ENCODE results near the gene SLC22A23. TPM values are rescaled to one million over a fixed set of nuclear protein-coding genes. Genes with fewer than 3 reads are reported as not detected.

The SLC22A23 gene
- total RNA-seq, 1 donor from 2014 or later, result 4.0 TPM

DNA sequence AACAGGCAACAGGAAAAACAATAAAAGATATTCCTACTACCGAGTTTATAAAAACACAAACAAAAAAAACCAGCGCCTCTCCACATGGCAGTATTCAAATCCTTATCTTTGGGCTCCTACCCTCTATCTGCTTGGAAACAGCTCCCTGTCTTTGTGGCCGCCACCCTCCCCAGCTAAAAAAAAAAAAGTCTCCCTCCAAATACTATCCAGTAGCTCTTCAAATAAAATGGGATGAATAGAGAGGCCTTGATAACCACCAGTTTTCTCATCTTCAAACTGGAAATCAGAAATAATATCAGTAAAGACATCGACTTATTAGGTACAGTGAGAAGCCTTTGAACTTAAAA, 101.9 kb downstream of the SLC22A23 start:
- DNase-seq (ENCODE audit: low read depth, low spot score), result no peak

DNA sequence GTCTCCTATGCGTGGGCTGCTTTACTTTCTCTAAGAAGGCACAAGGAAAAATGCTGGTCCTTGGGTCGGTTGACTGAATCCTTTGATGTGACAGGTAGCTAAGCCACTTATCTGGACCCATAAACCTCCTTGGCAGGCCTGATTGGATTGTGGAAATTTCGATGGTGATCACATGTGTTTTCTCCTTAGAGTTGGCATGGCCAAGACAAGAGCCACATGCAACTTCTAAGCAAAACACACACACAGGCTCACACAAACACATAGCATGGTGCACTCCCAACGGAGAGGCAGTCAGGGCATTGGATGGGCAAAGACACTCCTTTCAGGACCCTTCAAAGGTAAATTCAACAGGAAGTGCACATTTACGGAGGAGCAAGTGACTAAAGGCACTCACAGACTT, 102.9 kb downstream of the SLC22A23 start:
- DNase-seq (ENCODE audit: low read depth, low spot score), result no peak

DNA sequence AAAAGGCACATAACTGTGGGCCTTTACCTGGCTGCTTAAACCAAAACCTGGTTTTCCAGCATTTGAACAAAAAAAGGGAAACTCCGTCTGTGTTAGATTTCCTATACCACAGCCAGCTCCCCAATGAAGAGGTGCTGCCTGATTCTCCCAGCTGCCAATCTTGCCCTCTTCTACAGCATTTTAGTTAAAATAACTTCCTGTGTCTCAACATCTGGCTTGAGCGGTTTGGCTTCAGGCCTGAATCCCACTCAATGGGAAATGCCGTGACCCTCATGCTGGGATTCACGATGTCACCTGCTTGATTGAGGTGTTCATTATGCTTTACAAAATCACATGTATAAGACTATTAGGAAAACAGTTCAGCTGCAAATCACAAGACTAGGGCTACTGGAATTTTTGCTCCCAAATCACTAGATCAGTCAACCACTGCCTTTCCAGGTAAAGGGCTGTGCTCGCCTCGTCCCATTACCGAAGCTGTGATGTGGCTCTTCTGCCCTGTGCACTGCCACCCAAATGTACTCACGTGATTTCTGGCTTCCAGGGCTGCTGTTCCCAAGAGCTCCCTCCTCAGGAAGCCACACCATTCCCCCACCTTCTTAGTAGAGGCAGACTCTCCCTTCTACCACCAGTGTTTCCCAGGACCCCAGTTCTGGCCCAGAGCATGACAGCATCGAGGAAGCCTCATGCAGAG, 103.5 kb downstream of the SLC22A23 start:
- DNase-seq (ENCODE audit: low read depth, low spot score), result no peak

DNA sequence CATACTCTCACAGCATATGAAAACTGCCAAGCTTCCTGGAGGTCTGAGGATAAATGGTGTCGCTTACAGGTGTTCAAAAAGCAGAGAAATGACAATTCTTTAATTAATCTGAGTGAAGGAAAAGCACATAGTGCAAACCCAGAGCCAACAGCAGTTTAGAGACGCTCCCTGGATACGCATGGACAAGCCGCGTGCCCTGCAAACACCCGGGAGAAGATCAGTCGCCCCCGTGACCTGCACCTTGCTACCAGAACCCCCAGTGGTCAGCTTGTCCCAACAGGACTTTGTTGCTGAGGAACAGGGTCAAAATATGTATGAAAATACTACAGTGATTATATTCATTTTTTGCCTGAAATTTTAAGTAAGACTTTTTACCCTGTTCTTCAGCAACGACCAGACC, 104.2 kb downstream of the SLC22A23 start:
- no peak for DNase-seq (ENCODE audit: low read depth, low spot score)

DNA sequence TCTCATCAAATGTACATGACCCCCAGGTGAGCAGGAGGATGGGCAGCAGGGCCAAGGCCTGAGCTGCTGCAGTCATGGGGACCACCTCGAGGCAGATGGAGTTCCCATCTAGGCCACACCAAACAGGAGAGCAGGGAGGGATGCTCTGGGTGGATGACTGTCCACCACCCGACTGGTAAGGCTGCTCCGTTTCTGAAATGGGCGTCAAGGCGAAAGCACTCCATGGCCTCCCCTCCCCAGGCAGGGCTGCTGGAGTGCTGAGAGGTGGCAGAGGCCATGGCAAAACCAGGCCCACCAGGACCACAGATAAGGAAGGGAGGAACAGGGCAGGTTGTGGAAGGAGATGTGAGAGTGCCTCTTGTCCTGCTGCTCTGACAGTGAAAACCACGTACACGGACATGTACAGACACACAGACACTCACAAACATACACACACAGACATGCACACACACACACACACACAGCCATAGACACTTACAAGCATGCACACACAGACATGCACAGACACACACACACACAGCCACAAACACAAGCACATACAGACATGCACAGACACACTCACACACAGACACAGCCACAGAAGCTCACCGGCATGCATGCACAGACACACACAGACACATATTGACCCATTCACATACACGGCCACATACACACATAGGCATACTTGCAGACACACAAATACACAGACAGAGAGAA, 104.9 kb downstream of the SLC22A23 start:
- no peak for DNase-seq (ENCODE audit: low read depth, low spot score)

DNA sequence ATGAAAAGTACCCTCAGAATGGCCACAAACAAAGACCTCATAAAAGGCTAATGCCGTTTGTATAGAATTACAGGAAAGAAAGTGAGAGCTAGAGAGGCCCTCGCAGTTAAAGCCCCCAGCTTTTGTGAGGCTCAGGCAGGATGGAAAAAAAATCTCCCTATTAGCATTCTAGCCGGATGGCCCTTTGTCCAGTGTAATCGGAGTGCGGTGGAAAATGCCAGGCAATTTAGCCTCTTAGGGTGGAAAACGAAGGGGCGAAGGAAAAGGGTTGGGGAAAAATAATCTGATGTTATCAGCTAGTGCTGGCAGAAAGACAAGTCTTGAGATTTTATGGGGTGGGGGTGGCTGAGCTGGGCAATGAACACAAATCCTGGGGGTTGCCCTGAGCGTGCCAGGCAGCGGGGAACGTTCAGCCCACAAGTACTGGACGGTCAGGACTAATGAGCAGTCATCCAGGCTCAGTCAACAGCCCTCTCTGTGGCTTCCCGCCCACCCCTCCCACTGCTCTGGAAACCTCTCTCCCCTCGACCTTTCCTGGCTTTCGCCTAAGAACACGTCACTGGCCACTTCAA, 105.7 kb downstream of the SLC22A23 start:
- no peak for DNase-seq (ENCODE audit: low read depth, low spot score)

DNA sequence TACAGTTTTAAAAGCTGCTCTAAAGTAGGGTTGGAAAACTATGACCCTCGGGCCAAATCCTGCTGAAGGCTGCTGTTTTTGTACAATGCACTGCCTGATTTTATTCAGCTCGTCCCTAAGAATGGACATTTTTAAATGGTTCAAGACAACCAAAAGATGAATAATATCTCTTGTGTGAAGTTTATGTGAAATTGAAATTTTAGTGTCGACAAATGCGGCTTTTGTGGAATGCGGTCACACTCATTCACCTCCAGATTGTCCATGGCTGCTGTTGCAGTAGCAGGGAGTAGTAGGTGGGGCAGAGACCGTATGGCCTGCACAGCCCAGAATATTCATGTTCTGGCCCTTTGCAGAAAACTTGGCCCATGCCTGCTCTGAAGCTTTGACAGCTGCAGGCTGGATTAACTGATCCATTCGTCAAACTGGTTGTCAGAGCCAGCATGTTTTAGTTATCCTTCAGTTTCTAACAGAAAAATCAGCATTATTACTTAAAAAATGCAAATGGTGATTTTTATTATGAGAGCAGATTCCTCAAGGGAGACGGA, 106.5 kb downstream of the SLC22A23 start:
- no peak for DNase-seq (ENCODE audit: low read depth, low spot score)

DNA sequence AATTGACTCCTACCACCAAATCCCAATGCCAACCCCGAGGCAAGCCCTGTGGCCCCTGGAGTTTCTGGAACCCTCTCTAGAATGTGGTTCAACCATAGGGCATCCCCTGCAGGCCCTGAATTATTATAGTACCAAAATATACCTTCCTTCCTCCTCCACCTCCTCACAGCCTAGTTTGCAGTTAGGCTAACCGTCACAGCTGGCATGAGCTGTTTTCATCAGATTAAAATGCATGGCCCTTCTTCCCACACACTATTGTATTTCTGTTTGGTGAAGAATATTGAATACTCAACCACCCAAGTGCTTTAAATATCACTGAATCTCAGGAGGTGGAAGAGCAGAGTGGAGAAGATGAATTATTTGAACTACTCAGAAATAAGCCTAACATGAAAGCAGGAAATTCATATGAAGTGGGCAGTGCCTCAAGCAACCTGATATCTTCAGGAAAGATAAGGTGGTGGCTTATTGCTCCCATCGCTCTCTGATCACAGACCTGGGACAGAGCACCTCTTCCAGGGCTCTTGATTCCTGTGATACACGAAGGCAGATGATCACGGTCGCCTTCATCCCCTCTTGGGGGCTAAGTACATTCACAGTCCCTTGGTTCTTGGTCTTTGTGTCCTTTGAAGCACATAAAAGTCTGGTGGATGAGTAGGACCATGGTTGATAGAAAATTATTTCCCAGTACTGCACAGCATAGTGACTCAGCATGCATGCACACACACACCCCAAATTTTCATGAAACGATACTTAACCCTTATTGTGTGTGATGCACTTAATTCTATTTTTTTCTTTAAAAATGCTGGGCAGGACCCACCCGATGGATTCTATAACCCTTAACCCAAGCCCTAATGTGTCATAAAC, 107.2 kb downstream of the SLC22A23 start:
- no peak for DNase-seq (ENCODE audit: low read depth, low spot score)

DNA sequence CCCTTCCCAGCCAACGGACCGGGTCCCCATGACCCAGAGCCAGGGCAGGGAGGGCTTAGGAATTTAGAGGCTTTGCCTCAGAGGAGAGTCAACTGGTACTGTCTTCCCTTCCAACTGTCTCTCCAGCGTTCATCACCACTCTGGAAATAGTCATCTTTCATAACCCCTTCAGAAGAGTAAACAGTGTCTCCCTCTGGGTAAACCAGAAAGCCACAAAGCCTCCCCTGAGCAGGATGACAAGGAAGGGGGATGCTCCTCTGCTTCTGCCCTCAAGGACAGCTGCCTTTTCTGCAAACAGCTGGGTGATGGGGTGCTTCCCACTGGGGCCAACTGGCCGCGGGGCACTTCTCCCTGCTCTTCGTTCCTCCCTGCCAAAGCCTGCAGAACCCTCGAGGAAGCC, 108.0 kb downstream of the SLC22A23 start:
- no peak for DNase-seq (ENCODE audit: low read depth, low spot score)

DNA sequence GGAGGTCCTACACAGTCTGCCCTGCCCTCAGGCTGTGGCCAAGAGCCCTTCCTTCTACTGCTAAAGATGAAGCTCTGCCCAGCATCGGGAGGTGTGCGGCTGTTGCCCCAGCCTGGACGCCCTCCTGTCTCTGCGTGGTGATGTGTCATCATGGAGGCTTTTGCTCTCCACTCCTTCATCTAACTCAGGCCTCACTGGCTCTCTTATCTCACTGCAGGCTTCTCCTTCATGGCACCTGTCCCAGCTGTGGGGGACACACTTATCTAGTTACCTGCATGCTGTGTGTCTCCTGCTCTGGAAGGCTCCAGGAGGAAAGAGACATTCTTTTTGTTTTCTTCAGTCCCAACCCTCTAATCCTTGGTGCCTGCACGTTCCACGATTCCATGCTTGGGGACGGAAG, 109.0 kb downstream of the SLC22A23 start:
- no peak for DNase-seq (ENCODE audit: low read depth, low spot score)

DNA sequence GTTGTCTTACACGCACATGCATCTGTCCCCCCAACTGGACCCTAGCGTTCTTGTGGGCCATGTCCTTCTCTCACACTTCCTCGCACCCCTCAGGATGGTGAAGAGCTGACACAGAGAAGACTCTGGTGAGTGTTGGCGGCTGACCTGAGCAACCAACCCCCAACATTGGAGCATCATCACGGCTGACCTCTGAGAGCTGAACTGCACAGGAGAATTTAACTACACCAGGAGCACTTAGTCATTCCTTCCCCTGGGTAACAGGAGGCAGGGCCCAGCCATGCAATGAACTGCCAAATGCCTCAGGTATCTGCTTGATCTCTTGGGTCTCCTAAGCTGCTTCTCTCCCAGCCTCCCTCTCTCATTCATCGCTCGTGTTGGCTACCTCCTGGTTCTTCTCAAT, 109.6 kb downstream of the SLC22A23 start:
- DNase-seq (ENCODE audit: low read depth, low spot score), result no peak

DNA sequence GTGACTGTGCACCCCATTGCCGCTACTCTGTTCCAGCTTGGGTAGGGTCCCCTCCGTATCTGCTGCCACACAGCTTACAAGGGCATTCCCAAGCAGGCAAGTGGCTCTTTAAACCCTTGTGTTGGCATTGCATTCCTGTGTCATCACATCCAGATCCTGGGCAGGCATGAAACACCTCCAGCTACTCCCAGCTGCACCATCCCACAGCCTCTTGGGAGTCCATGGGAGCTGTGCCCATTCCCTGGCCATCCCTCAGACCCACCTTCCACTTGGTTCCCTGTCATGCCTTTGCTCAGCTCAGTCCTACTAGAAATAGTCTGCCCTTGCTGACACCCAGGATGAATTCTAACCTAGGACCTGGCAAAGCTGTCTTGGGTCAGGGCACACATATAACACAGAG, 110.4 kb downstream of the SLC22A23 start:
- DNase-seq (ENCODE audit: low read depth, low spot score), result no peak

DNA sequence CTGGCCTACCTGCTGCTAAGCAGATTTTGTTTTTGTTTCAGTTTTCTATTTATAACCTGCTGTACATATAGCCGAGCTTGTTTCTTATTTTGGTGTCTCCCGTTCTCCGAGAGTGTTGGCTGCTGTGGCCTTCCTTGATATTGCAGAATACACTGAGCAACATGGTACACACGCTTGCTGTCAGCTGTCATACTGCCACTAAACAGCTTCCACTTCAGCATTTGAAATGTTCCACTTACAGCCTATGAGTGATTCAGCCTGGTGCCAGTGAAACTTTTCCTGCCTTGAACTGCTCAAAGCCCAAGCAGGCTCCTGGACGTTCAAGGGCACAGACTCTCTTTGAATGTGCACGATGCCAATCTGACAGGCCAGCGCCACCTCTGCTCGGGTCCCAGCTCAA, 111.0 kb downstream of the SLC22A23 start:
- no peak for DNase-seq (ENCODE audit: low read depth, low spot score)

DNA sequence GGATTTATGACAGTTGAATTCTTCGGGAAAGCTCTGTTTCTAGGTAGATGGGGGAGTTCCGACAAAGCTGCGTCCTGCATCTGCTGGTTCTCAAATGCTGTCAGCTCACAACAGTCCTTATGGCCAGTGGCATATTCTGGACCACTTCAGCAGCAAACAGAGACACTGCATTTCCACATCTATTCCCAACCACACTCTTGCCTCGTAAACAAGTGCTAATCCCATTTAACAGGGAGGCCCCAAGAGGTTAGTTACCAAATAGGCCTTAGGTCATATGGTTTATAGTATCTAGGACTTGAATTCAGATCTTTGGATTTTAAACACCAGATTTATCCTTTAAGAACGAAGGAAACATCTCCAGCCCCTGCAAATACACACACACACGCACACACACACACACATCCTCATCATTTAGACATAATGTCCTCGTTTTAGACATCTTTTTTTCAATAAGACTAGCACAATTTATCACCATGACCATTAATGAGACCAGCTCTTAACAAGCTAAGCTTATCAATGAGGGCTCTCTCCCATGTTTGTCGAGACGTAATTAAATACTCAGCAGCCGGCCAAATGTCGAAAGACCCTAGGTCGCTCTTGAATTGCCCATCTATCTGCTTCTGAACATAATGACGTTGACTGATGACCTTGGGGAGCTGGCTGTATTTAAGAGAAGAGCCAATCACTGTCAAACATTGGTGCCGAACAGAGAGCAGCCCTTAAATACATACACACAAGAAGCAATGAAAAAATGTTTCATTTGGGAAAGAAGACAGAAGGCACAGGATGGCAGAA, 113.6 kb downstream of the SLC22A23 start:
- no peak for DNase-seq (ENCODE audit: low read depth, low spot score)

DNA sequence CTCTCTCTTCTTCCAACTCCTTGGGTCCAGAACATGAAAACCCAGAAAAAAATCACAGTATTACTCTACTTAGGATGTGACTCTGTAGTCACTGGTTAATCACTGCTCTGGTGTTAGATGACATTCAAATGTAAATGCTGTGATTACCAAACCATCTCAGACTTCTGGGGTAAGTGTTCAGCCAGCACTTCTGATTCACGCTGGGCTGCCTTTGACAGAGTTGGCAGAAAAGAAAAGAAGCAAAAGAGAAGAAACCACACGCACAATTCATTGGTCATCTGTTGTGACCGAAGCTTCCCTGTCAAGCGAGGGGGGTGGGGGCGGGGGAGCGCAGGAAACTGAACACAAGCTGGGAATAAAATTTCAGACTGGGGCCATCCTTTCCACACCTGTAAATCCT, 115.4 kb downstream of the SLC22A23 start:
- DNase-seq (ENCODE audit: low read depth, low spot score), result no peak

DNA sequence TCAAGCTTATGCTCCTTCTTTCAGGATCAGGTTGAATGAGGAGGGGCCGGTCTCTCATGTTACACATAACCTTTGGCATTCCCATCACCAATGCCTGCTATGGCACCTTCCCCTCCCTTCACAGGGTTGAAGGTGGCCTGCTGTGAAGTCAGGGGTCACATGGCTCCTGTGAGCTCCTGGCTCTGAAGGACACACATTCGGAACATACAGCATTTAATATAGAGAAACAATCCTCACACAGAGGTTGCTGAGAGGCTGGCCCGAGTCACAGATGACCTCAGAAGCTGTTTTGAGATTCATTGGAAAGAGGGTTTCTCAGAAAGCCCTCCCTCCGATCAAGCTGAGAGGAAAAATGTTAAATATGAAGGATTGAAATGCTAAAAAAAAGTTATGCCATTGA, 116.0 kb downstream of the SLC22A23 start:
- DNase-seq (ENCODE audit: low read depth, low spot score), result no peak

DNA sequence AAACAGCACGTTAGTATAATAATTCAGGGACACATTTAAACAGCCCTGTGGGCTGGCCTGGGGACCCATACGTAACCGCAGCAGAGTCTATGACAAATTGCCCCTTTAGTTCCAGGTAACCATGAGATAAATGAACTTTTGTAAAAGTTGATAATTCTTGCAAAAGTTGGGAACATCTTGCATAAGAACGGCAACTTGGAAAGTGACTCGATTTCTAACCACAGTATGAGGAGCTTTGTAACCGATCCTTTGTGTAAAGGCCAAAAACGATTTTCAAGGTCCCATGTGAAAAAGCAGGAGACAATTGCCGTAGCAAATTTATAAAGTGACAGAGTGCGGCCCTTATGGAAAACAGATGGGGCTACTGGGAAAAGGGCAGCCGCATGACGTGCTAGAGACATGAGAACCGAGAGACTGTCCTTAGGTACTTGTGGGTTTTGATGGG, 116.5 kb downstream of the SLC22A23 start:
- DNase-seq (ENCODE audit: low read depth, low spot score), result no peak

DNA sequence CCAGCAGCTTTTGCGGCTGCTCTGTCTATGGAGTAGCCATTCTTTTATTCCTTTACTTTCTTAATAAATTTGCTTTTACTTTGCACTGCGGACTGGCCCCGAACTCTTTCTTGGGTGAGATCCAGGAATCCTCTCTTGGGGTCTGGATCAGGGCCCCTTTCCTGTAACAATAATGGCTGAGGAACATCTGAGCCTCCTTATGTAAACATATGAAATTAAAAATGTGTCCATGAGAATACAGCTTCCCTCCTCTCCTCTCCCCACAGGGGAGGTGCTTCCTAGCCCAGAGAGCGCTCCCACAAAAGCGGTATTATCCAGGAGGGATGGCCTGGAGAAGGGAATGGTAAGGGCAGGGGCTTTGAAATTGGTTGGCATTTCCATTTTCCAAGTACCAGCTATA, 117.0 kb downstream of the SLC22A23 start:
- DNase-seq (ENCODE audit: low read depth, low spot score), result no peak

DNA sequence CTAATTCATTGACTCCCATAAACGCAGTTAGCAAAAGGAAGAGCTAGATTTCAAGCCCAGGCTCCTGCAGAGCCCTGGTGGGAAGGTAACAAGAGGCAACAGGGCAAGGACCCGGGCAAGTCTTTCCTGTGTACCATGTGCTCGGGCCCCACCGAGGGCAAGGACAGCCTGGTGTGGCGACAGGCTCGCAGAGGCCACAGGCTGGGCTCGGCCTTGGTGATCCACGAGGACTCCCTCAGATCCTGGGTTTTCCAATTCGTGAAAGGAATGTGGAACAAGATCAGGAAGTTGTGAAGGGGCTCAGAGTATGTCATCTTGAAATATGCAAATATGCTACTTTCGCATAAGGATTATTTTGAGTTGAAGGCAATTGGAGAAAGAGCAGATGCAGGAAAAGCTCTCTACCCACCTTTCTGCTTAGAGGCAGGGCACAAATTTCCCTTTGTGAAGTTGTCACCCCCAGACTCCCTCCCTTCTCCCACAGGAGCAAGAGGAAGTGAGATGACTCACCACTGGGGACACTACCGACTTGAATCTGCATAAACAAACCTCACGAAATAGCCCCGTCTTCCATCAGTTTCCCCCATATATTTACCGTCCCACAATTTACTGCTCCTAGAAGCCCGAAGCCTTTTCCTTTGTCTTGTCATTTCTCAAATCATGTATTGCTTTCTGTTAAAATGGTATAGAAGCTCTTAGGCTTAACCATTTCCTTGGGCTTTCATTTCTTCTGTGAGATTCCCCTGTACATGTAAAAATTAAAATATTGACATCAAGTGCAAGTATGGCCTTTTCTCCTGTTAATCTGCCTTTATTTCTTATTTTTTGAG, 119.1 kb downstream of the SLC22A23 start:
- DNase-seq (ENCODE audit: low read depth, low spot score), result no peak

Measured in pulmonary artery endothelial cell (primary cell).